Peyer's patch (tissue), 4 donors: ENCODE results near the gene PEAK1. TPM values are rescaled to one million over a fixed set of nuclear protein-coding genes. Genes with fewer than 3 reads are reported as not detected.

Experiments
- DNase-seq, 3 donors: peaks; one replicate each; pipeline ENCODE4 v3.0.0-alpha.2; 2017 to 2019
- H3K27ac ChIP-seq, 4 donors: fragments of 200-600 bp; sonication (generic); one replicate each; pipeline ENCODE4 v1.5.1; 2016 to 2019
- H3K27me3 ChIP-seq, 2 donors: fragments of 200-600 bp; sonication (generic); one replicate each; pipeline ENCODE4 v1.5.1; 2019
- H3K36me3 ChIP-seq, 3 donors: fragments of 200-600 bp; sonication (generic); one replicate each; pipeline ENCODE4 v1.5.1; 2016 to 2019
- H3K4me1 ChIP-seq, 4 donors: fragments of 200-600 bp; sonication (generic); one replicate each; pipeline ENCODE4 v1.5.1; 2016 to 2019
- H3K4me3 ChIP-seq, 4 donors: fragments of 200-600 bp; sonication (generic); 1 replicate in 3 of 4; 2 replicates in 1 of 4; pipeline ENCODE4 v1.5.1; 2016 to 2019; ENCODE audit warnings: mild to moderate bottlenecking in 1 of 4
- H3K9me3 ChIP-seq, 4 donors: fragments of 200-600 bp; sonication (generic); one replicate each; pipeline ENCODE4 v1.5.1; 2016 to 2019; ENCODE audit warnings: mild to moderate bottlenecking in 1 of 4
- CTCF ChIP-seq, 6 experiments: fragments of 450-650 bp in 4 of 6; fragments of 200-600 bp in 2 of 6; sonication (generic) in 1 of 6; IDR thresholded peaks; one replicate each; pipeline ENCODE4 v1.5.1; 2017 to 2019; ENCODE audit warnings: antibody characterized with exemption in 6 of 6, mild to moderate bottlenecking in 3 of 6, moderate library complexity in 1 of 6
- POLR2A ChIP-seq, 2 donors: fragments of 450-650 bp; IDR thresholded peaks; one replicate each; pipeline ENCODE4 v1.5.1; 2017; ENCODE audit warnings: antibody characterized with exemption in 2 of 2, mild to moderate bottlenecking in 2 of 2, moderate library complexity in 2 of 2
- total RNA-seq, 4 donors: library from RNA; depleted of rRNA; stranded (reverse); fragments of >200 nt; gene quantifications; one replicate each; pipeline ENCODE4 v1.1.0, GENCODE V29; 2016

The PEAK1 gene
- total RNA-seq, 4 donors from 2014 or later: 28.7 to 81.7 (median 52.4) TPM

GRCh38 chr15:77119446-77119845 is 300.5 kb downstream of the PEAK1 start:
- Histone ChIP-seq H3K4me1 (peaks cover 0 to 7% (median 0%) of the 10 kb centered on the region in 4 donors), H3K27me3 (no peaks in the 10 kb centered on the region), H3K36me3 (peaks cover 0 to 5% (median 0%) of the 10 kb centered on the region in 3 donors), H3K4me3 (no peak overlapping the region), H3K9me3 (no peaks in the 10 kb centered on the region), H3K27ac (no peak overlapping the region)
- TF ChIP-seq POLR2A (IDR thresholded peaks at IDR 0.05): no peak
- TF ChIP-seq CTCF (IDR thresholded peaks at IDR 0.05): no peak
- DNase-seq: no peak

- H3K9me3 ChIP-seq: no peaks in the 10 kb centered on the region
- TF ChIP-seq POLR2A (IDR thresholded peaks at IDR 0.05): no peak
- peak; percentile 39 to 91 (median 82) for TF ChIP-seq CTCF (IDR thresholded peaks at IDR 0.05)
- no peaks in the 10 kb centered on the region for H3K27me3 ChIP-seq
- peaks cover 0 to 7% (median 0%) of the 10 kb centered on the region in 4 donors for H3K4me1 ChIP-seq
- peaks cover 0 to 10% (median 0%) of the 10 kb centered on the region in 3 donors for H3K36me3 ChIP-seq
- peak in 1 of 3 donors; percentile 74 for DNase-seq
- no peak overlapping the region for H3K27ac ChIP-seq
- H3K4me3 ChIP-seq: no peak overlapping the region
These were observed 301.0 kb downstream of the PEAK1 start for GRCh38 chr15:77118882-77119321.

GRCh38 chr15:77115179-77115578 is 304.7 kb downstream of the PEAK1 start:
- Histone ChIP-seq H3K4me1 (peaks cover 0 to 7% (median 0%) of the 10 kb centered on the region in 4 donors), H3K27ac (no peak overlapping the region), H3K36me3 (peaks cover 0 to 13% (median 0%) of the 10 kb centered on the region in 3 donors), H3K4me3 (no peak overlapping the region), H3K9me3 (no peaks in the 10 kb centered on the region), H3K27me3 (no peaks in the 10 kb centered on the region)
- TF ChIP-seq CTCF (IDR thresholded peaks at IDR 0.05) (no peak), POLR2A (IDR thresholded peaks at IDR 0.05) (no peak)
- DNase-seq: no peak

GRCh38 chr15:77112838-77113504 is 306.9 kb downstream of the PEAK1 start:
- DNase-seq: peak in 1 of 3 donors; percentile 61
- no peaks in the 10 kb centered on the region for H3K27me3 ChIP-seq
- peaks cover 0 to 13% (median 0%) of the 10 kb centered on the region in 3 donors for H3K36me3 ChIP-seq
- peak overlapping the region in 2 of 4 donors; percentile 5 to 6 for H3K4me3 ChIP-seq
- no peaks in the 10 kb centered on the region for H3K4me1 ChIP-seq
- no peaks in the 10 kb centered on the region for H3K9me3 ChIP-seq
- peak overlapping the region in 3 of 4 donors; percentile 28 to 77 (median 61) for H3K27ac ChIP-seq
- peak in 3 of 6 experiments; percentile 17 to 35 (median 30) for TF ChIP-seq CTCF (IDR thresholded peaks at IDR 0.05)
- TF ChIP-seq POLR2A (IDR thresholded peaks at IDR 0.05): no peak

- Histone ChIP-seq H3K4me3 (peak overlapping the region in 1 of 4 donors; percentile 6), H3K27ac (no peak overlapping the region)
- TF ChIP-seq POLR2A (IDR thresholded peaks at IDR 0.05) (no peak), CTCF (IDR thresholded peaks at IDR 0.05) (no peak)
These were observed 308.1 kb downstream of the PEAK1 start for GRCh38 chr15:77111789-77112188.

More at GRCh38 chr15:77111789-77112188, 308.1 kb downstream of the PEAK1 start:
- no peaks in the 10 kb centered on the region for H3K9me3 ChIP-seq
- no peaks in the 10 kb centered on the region for H3K27me3 ChIP-seq
- no peaks in the 10 kb centered on the region for H3K4me1 ChIP-seq
- no peak for DNase-seq
- H3K36me3 ChIP-seq: peaks cover 0 to 13% (median 0%) of the 10 kb centered on the region in 3 donors
